Hepatocyte (in vitro differentiated cells): ENCODE measurements around the gene SARS2.

Source experiments
- CTCF ChIP-seq: fragments of 200-600 bp; sonication (generic); IDR thresholded peaks from 2 replicates; pipeline ENCODE4 v1.5.1; 2016; ENCODE audit warnings: antibody characterized with exemption, mild to moderate bottlenecking; ENCODE audit not compliant: poor library complexity
- EZH2phosphoT487 ChIP-seq: fragments of 200-600 bp; sonication (generic); IDR thresholded peaks from one replicate; pipeline ENCODE4 v1.6.1; 2018; ENCODE audit warnings: antibody characterized with exemption, mild to moderate bottlenecking, low read depth, moderate library complexity; ENCODE audit not compliant: unreplicated experiment, severe bottlenecking

DNA sequence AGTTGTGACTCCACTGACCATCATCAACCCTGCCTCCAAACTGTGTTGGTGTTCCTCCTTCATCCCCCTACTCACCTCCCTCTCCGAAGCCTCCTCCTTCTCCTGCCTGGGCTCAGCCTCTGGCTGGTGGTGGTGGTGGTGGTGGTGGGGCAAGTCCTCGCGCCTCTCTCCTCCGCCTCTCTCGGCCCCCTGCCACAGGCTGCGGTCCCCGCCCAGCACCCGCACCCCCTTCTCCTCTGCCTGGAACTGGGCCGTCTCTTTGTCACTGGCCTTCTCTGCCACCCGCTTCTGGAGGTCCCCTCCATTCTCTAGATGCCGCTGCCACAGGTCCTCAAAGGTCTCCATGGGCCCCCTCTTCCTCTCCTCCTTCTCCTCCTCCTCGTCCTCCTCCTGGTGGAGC lies 20.1 kb downstream of the SARS2 start:
- TF ChIP-seq CTCF (no peak), EZH2phosphoT487 (no peak)
